HUES48 (cell line): ENCODE results near the gene DZIP1.

ENCODE experiments used
- H3K27ac ChIP-seq: one replicate; pipeline ENCODE4 v1.7.0; 2013; ENCODE audit warnings: low read depth, low read length, inconsistent platforms
- H3K27me3 ChIP-seq: 2 replicates; pipeline ENCODE4 v1.6.1; 2013; ENCODE audit warnings: mild to moderate bottlenecking, low read length; ENCODE audit not compliant: control insufficient read depth, insufficient read depth
- H3K36me3 ChIP-seq: 2 replicates; pipeline ENCODE4 v1.6.1; 2013; ENCODE audit warnings: low read length; ENCODE audit not compliant: control insufficient read depth, insufficient read depth
- H3K4me1 ChIP-seq: 2 replicates; pipeline ENCODE4 v1.6.1; 2013; ENCODE audit warnings: mild to moderate bottlenecking, low read length; ENCODE audit not compliant: control insufficient read depth, insufficient read depth
- H3K4me3 ChIP-seq: 2 replicates; pipeline ENCODE4 v1.5.1; 2013; ENCODE audit warnings: mild to moderate bottlenecking, low read depth, low read length
- H3K9ac ChIP-seq: 2 replicates; pipeline ENCODE4 v1.6.1; 2013; ENCODE audit warnings: mild to moderate bottlenecking, low read depth, low read length, moderate library complexity
- H3K9me3 ChIP-seq: 2 replicates; pipeline ENCODE4 v1.6.1; 2013; ENCODE audit warnings: low read length; ENCODE audit not compliant: control insufficient read depth, insufficient read depth

Gene DZIP1

DNA sequence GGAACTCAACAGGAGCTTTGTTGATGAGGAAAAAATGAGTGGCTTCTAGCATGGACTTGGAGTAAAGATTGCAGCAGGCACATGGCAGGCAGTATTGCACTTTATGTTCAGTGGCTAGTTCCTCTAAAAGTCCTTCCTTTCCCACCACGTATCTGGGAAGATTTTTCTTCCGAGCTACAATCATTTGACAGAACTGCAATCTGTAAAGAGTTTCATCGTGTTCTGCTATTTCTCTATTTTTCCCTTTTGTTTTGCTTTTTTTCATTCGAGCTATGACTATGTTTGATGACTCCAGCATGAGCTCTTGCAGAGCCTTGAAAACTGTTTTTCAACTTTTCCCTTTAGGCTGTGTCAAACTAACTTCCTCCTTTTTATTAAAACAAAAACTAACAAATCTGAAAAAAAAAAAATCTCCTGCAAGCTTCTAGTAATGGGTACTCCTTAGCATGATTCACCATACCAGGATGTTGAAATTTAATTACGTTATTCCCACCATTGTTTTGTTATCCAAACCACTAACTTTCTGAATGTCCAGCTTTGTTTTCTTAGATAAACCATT lies 79.7 kb downstream of the DZIP1 start:
- Histone ChIP-seq H3K27ac (no peak overlapping the region), H3K4me3 (no peak overlapping the region), H3K4me1 (no peaks in the 10 kb centered on the region), H3K36me3 (peaks cover 12% of the 10 kb centered on the region; the same call in 1 of the 2 replicates), H3K9me3 (no peaks in the 10 kb centered on the region), H3K9ac (no peak overlapping the region), H3K27me3 (no peaks in the 10 kb centered on the region)

- Histone ChIP-seq H3K9me3 (no peaks in the 10 kb centered on the region), H3K27me3 (no peaks in the 10 kb centered on the region), H3K36me3 (peaks cover 12% of the 10 kb centered on the region; the same call in 1 of the 2 replicates), H3K4me3 (no peak overlapping the region), H3K4me1 (no peaks in the 10 kb centered on the region), H3K27ac (no peak overlapping the region), H3K9ac (no peak overlapping the region)
These were observed 80.4 kb downstream of the DZIP1 start for GRCh38 chr13:95564091-95564490.

DNA sequence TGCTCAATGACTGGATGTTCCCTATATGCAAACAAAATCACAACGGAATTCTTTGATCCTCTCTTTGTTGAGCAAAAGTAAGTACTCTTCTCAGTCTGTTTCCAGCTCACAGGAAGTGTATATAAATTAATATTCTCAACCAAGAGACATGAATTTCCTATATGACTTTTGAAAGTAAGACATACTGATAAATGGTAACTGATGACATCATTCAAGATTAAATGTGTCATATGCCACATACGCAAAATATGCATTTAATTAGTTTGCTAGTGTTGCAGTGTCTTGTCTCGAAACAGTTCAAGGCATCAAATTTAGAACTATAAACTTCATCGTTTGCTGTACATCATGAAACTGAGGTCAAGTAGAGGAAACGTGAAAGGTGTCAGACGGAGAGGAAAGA lies 84.1 kb downstream of the DZIP1 start:
- Histone ChIP-seq H3K36me3 (peaks cover 5% of the 10 kb centered on the region; the same call in 1 of the 2 replicates), H3K4me3 (no peak overlapping the region), H3K9ac (no peak overlapping the region), H3K27ac (no peak overlapping the region), H3K9me3 (no peaks in the 10 kb centered on the region), H3K4me1 (peaks cover 11% of the 10 kb centered on the region; the same call in 1 of the 2 replicates), H3K27me3 (no peaks in the 10 kb centered on the region)

- H3K27ac ChIP-seq, result no peak overlapping the region
- H3K27me3 ChIP-seq, result peaks cover 3% of the 10 kb centered on the region
- H3K36me3 ChIP-seq, result peaks cover 5% of the 10 kb centered on the region; the same call in 1 of the 2 replicates
- peaks cover 12% of the 10 kb centered on the region for H3K4me1 ChIP-seq
- H3K9me3 ChIP-seq, result no peaks in the 10 kb centered on the region
- no peak overlapping the region for H3K4me3 ChIP-seq
- no peak overlapping the region for H3K9ac ChIP-seq
These were observed 85.4 kb downstream of the DZIP1 start for GRCh38 chr13:95559100-95559499.

GRCh38 chr13:95557013-95557412 lies 87.5 kb downstream of the DZIP1 start:
- H3K9ac ChIP-seq, result no peak overlapping the region
- H3K4me3 ChIP-seq, result no peak overlapping the region
- peaks cover 5% of the 10 kb centered on the region; the same call in 1 of the 2 replicates for H3K36me3 ChIP-seq
- H3K4me1 ChIP-seq, result peaks cover 19% of the 10 kb centered on the region
- H3K9me3 ChIP-seq, result no peaks in the 10 kb centered on the region
- peaks cover 16% of the 10 kb centered on the region for H3K27me3 ChIP-seq
- H3K27ac ChIP-seq, result no peak overlapping the region

GRCh38 chr13:95553581-95554385 lies 90.7 kb downstream of the DZIP1 start:
- Histone ChIP-seq H3K27me3 (peaks cover 20% of the 10 kb centered on the region), H3K4me3 (peak overlapping the region; percentile 82), H3K9ac (peak overlapping the region; percentile 35)

GRCh38 chr13:95552539-95553441 lies 91.7 kb downstream of the DZIP1 start, which contains the start of gene CLDN10:
Gene CLDN10 (plus strand): TSS chr13:95552720. CDS start chr13:95552754, 34 bp downstream.
- H3K27ac ChIP-seq, result no peak within 1 kb of the TSS
- H3K4me1 ChIP-seq, result peaks cover 30% of the 10 kb centered on the region
- H3K27me3 ChIP-seq, result peaks cover 20% of the 10 kb centered on the region
- H3K4me3 ChIP-seq, result peak within 1 kb of the TSS; percentile 82
- no peaks in the 10 kb centered on the region for H3K36me3 ChIP-seq
- H3K9me3 ChIP-seq, result no peaks in the 10 kb centered on the region
- H3K9ac ChIP-seq, result peak within 1 kb of the TSS; percentile 37

More at GRCh38 chr13:95553581-95554385, 90.7 kb downstream of the DZIP1 start:
- Histone ChIP-seq H3K4me1 (peaks cover 27% of the 10 kb centered on the region), H3K27ac (no peak overlapping the region), H3K36me3 (no peaks in the 10 kb centered on the region), H3K9me3 (no peaks in the 10 kb centered on the region)

DNA sequence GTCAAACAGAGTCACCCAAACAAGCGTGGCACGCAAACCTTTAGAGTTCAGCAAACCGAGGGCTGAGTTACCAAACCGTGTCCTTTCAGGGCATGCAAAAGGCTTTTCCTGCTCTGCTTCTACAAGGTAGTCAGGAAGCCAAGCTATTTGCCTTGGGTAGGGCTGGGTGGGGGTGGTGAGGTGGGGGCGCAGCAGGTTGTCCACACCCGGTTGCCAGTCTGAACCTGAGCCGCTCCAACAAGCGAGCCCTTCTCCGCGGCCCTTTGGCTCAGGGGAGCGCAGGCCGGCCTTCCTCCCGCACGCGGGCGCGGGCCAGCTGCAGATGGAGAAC lies 92.3 kb downstream of the DZIP1 start:
- peaks cover 35% of the 10 kb centered on the region for H3K4me1 ChIP-seq
- peaks cover 20% of the 10 kb centered on the region for H3K27me3 ChIP-seq
- no peak overlapping the region for H3K9ac ChIP-seq
- peak overlapping the region; percentile 82; the same call in 1 of the 2 replicates for H3K4me3 ChIP-seq
- H3K27ac ChIP-seq, result no peak overlapping the region
- no peaks in the 10 kb centered on the region for H3K9me3 ChIP-seq
- no peaks in the 10 kb centered on the region for H3K36me3 ChIP-seq

DNA sequence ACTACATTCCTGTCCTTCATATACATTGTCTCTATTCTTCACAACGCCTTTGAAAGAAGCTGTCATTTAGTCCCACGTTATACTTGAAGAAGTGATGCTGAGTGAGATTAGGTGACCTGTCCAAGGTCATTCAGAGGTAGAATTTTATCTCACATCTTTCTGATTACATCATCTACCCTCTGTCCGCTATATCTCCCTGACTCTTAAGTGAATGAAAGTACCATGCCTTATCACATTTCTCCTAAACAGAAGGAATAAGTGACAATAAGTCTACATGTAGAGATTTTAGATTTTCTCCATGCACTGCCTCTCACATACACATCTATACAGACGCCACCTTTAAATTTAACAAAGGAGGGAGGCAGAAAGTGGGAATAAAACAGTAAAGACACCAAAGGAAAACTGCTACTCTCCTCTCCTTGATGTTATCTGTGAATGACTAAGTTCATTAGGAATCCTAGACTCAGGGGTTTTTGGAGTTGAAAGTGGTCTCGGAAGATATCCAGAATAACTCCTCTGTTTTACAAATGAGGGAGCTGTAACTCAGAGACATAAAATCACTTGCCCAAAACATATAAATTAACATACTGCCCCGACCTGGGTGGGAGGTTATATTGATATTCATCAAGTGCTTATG lies 96.9 kb downstream of the DZIP1 start:
- Histone ChIP-seq H3K36me3 (no peaks in the 10 kb centered on the region), H3K9ac (no peak overlapping the region), H3K27me3 (peaks cover 4% of the 10 kb centered on the region; the same call in 1 of the 2 replicates), H3K4me1 (peaks cover 23% of the 10 kb centered on the region), H3K4me3 (no peak overlapping the region), H3K27ac (peak overlapping the region; percentile 14), H3K9me3 (no peaks in the 10 kb centered on the region)

- Histone ChIP-seq H3K4me3 (no peak overlapping the region), H3K9ac (no peak overlapping the region), H3K27me3 (peaks cover 4% of the 10 kb centered on the region; the same call in 1 of the 2 replicates), H3K4me1 (peaks cover 21% of the 10 kb centered on the region), H3K36me3 (no peaks in the 10 kb centered on the region), H3K9me3 (no peaks in the 10 kb centered on the region), H3K27ac (no peak overlapping the region)
These were observed 97.6 kb downstream of the DZIP1 start for GRCh38 chr13:95546919-95547318.
